ENCODE data around the gene ADGB. TPM values are rescaled to one million over a fixed set of nuclear protein-coding genes. Genes with fewer than 3 reads are reported as not detected.

ADGB gene
- total and polyA plus RNA-seq, 9 of the 15 experiments (the other 6 are each of a cell fraction or from before 2014, with no cell fraction given), result not detected

- Histone ChIP-seq H2AFZ (ENCODE audit: low read depth, low read length) (no peak overlapping the region), H4K20me1 (replicated peaks; ENCODE audit: control insufficient read depth, insufficient read depth, low read length) (no peaks in the 10 kb centered on the region), H3K9ac (ENCODE audit: insufficient read depth in 1 of 2, low read depth in 2 of 2, low read length in 2 of 2) (no peak overlapping the region), H3K36me3 (ENCODE audit: control insufficient read depth, insufficient read depth, low read length) (no peaks in the 10 kb centered on the region), H3K9me3 (replicated peaks; ENCODE audit: control insufficient read depth, insufficient read depth, low read depth, low read length) (no peaks in the 10 kb centered on the region), H3K27ac (ENCODE audit: extremely low read depth, low read depth, low read length) (no peak overlapping the region), H3K9me1 (ENCODE audit: control insufficient read depth, insufficient read depth, low read length) (no peaks in the 10 kb centered on the region), H3K27me3 (ENCODE audit: control insufficient read depth in 2 of 2, insufficient read depth in 2 of 2, low read length in 2 of 2) (peaks cover 3 to 4% of the 10 kb centered on the region in 2 experiments; a peak in 2 of 5 replicates), H3K4me1 (replicated peaks in 1 of 2; ENCODE audit: control insufficient read depth in 2 of 2, insufficient read depth in 2 of 2, low read length in 2 of 2) (no peaks in the 10 kb centered on the region), H3K4me3 (no peak overlapping the region), H3K4me2 (ENCODE audit: insufficient read depth, low read length) (no peak overlapping the region), H3K79me2 (ENCODE audit: control insufficient read depth, insufficient read depth, low read length) (no peaks in the 10 kb centered on the region)
- no peak for ATAC-seq
- intact Hi-C loops (cut with micrococcal nuclease), result no loop called here
- ChIA-PET POLR2A (interaction anchor here (0.6 kb wide), 1 partner anchor 643 kb away, joined by 3 read pairs; no protein-coding TSS in a partner anchor), CTCF (ENCODE audit: low intra/inter-chr PET ratio) (no interaction called here)
- no peak for FAIRE-seq
- TF ChIP-seq ZZZ3 (IDR thresholded peaks at IDR 0.05) (no peak), PCBP2 (IDR thresholded peaks at IDR 0.05; ENCODE audit: low read depth, low read length, poor library complexity, severe bottlenecking) (no peak), SP1 (CRISPR knock-in tag; IDR thresholded peaks at IDR 0.05) (no peak), CAMTA2 (CRISPR knock-in tag; conservative IDR thresholded peaks at IDR 0.05) (no peak), ZNF589 (CRISPR knock-in tag; IDR thresholded peaks at IDR 0.05; ENCODE audit: low read depth) (no peak), EZH2 (IDR thresholded peaks at IDR 0.05; ENCODE audit: borderline replicate concordance, low read depth, low read length) (no peak), ZNF76 (CRISPR knock-in tag; IDR thresholded peaks at IDR 0.05; ENCODE audit: borderline replicate concordance) (no peak), VEZF1 (CRISPR knock-in tag; IDR thresholded peaks at IDR 0.05) (no peak), FOXA3 (CRISPR knock-in tag; conservative IDR thresholded peaks at IDR 0.05 in 1 of 2, IDR thresholded peaks at IDR 0.05 in 1 of 2) (no peak), ZNF77 (CRISPR knock-in tag; IDR thresholded peaks at IDR 0.05) (no peak), KLF16 (IDR thresholded peaks at IDR 0.05) (no peak), TCF3 (CRISPR knock-in tag; IDR thresholded peaks at IDR 0.05) (no peak), TCFL5 (CRISPR knock-in tag; conservative IDR thresholded peaks at IDR 0.05) (no peak), TSHZ1 (CRISPR knock-in tag; IDR thresholded peaks at IDR 0.05) (no peak), EHMT2 (IDR thresholded peaks at IDR 0.05) (no peak), NFYB (IDR thresholded peaks at IDR 0.05; ENCODE audit: extremely low read depth, insufficient read length) (no peak), ZNF143 (CRISPR knock-in tag; IDR thresholded peaks at IDR 0.05) (no peak)
- TF ChIP-seq, protein P1, sequence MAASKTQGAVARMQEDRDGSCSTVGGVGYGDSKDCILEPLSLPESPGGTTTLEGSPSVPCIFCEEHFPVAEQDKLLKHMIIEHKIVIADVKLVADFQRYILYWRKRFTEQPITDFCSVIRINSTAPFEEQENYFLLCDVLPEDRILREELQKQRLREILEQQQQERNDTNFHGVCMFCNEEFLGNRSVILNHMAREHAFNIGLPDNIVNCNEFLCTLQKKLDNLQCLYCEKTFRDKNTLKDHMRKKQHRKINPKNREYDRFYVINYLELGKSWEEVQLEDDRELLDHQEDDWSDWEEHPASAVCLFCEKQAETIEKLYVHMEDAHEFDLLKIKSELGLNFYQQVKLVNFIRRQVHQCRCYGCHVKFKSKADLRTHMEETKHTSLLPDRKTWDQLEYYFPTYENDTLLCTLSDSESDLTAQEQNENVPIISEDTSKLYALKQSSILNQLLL (CRISPR knock-in tag; IDR thresholded peaks at IDR 0.05; ENCODE audit: borderline replicate concordance), result no peak
- no peak for DNase-seq (ENCODE audit: extremely low read depth in 1 of 4, low spot score in 3 of 4)
- WGBS (ENCODE audit: insufficient coverage, low coverage, missing lambda C conversion rate), result 2% methylated on average over 4 of the region's 4 CpGs
- in situ Hi-C loops (cut with MboI), result no loop called here
- no TSS peak for BruUV-seq (replicated peaks)
These were observed 94.6 kb downstream of the ADGB start for GRCh38 chr6:146693342-146693741.
